BE2C (cell line): ENCODE data around the gene ATP11A.

Experiments used
- DNase-seq: peaks from one replicate; pipeline ENCODE4 v3.0.0-alpha.2; 2020
- H3K27me3 ChIP-seq: fragments of 250-450 bp; sonication (Bioruptor Pico); 2 replicates; pipeline ENCODE4 v1.5.1; 2020; ENCODE audit warnings: mild to moderate bottlenecking
- H3K36me3 ChIP-seq: fragments of 250-450 bp; sonication (Bioruptor Pico); 2 replicates; pipeline ENCODE4 v1.5.1; 2020; ENCODE audit warnings: mild to moderate bottlenecking
- H3K4me1 ChIP-seq: fragments of 250-450 bp; sonication (Bioruptor Pico); 2 replicates; pipeline ENCODE4 v1.5.1; 2020
- H3K4me3 ChIP-seq: 2 replicates; pipeline ENCODE4 v1.5.1; 2011; ENCODE audit warnings: low read depth, low read length
- H3K9me3 ChIP-seq: fragments of 250-450 bp; sonication (Bioruptor Pico); 2 replicates; pipeline ENCODE4 v1.5.1; 2020
- TF ChIP-seq, protein P1 (sequence below): IDR thresholded peaks from 2 replicates; pipeline ENCODE4 v1.5.1; 2012; ENCODE audit warnings: mild to moderate bottlenecking, low read depth, low read length

The ATP11A gene

DNA sequence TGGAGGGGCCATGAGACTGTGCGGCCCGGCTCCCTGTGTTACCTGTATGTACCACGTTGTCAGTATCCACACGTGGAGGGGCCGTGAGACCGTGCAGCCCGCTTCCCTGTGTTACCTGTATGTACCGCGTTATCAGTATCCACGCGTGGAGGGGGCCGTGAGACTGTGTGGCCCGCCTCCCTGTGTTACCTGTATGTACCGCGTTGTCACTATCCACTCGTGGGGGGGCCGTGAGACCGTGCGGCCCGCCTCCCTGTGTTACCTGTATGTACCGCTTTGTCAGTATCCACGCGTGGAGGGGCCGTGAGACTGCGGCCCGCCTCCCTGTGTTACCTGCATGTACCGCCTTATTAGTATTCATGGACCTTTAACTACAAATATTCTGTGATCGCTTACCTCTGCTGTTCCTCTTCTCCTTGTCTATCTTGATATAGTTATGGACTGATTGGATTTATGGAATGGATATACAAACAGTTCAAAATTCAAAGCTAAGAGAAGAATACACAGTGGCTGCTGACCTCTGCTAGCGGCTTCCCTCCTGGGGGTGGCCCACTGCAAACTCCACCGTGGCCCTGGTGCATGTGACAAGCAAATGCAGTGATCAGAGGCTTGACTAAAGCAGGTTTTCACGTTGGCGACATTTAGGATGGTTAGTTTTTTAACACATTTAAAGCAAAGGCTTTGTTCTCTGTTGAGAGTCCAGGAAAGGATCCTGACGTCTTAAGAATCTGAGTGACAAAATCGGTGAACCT lies 38.7 kb downstream of the ATP11A start:
- TF ChIP-seq, protein P1, sequence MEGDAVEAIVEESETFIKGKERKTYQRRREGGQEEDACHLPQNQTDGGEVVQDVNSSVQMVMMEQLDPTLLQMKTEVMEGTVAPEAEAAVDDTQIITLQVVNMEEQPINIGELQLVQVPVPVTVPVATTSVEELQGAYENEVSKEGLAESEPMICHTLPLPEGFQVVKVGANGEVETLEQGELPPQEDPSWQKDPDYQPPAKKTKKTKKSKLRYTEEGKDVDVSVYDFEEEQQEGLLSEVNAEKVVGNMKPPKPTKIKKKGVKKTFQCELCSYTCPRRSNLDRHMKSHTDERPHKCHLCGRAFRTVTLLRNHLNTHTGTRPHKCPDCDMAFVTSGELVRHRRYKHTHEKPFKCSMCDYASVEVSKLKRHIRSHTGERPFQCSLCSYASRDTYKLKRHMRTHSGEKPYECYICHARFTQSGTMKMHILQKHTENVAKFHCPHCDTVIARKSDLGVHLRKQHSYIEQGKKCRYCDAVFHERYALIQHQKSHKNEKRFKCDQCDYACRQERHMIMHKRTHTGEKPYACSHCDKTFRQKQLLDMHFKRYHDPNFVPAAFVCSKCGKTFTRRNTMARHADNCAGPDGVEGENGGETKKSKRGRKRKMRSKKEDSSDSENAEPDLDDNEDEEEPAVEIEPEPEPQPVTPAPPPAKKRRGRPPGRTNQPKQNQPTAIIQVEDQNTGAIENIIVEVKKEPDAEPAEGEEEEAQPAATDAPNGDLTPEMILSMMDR: no peak
- no peaks in the 10 kb centered on the region; the same call in 1 of the 2 replicates for H3K36me3 ChIP-seq
- H3K4me3 ChIP-seq: no peak overlapping the region
- H3K27me3 ChIP-seq: no peaks in the 10 kb centered on the region
- no peaks in the 10 kb centered on the region for H3K9me3 ChIP-seq
- no peak for DNase-seq
- peaks cover 18% of the 10 kb centered on the region for H3K4me1 ChIP-seq

- H3K27me3 ChIP-seq: no peaks in the 10 kb centered on the region
- H3K4me3 ChIP-seq: no peak overlapping the region
- H3K4me1 ChIP-seq: peaks cover 24% of the 10 kb centered on the region
- no peak for DNase-seq
- H3K9me3 ChIP-seq: no peaks in the 10 kb centered on the region
- H3K36me3 ChIP-seq: no peaks in the 10 kb centered on the region; the same call in 1 of the 2 replicates
- TF ChIP-seq, protein P1: no peak
Observed at GRCh38 chr13:112729408-112729807, 39.6 kb downstream of the ATP11A start.

DNA sequence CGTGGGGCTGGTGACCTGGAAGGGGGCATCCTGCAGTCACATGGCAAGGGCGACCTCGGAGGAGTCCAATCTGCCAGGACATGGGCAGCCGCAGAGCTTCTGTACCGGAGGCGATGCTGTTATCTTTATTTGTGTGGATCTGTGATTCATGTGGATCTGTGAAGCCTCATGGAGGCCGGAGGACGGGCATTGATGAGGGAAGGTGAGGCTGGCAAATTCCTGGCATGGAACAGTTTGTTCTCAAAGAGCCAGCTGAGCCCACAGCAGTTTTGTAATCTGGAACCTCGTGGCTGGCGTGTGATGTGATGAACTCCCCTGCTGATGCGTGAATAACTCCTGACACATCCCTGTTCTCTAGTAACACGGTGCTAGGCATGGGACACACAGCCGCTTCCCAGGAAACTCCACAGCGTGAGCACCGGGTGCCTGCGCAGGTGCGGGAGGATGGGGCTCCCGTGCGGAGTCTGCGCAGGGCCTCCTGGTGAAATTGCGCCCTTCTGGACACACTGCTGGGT lies 40.4 kb downstream of the ATP11A start:
- H3K27me3 ChIP-seq: no peaks in the 10 kb centered on the region
- TF ChIP-seq, protein P1: no peak
- no peaks in the 10 kb centered on the region; the same call in 1 of the 2 replicates for H3K36me3 ChIP-seq
- DNase-seq: no peak
- H3K9me3 ChIP-seq: no peaks in the 10 kb centered on the region
- H3K4me1 ChIP-seq: peaks cover 24% of the 10 kb centered on the region
- no peak overlapping the region for H3K4me3 ChIP-seq

DNA sequence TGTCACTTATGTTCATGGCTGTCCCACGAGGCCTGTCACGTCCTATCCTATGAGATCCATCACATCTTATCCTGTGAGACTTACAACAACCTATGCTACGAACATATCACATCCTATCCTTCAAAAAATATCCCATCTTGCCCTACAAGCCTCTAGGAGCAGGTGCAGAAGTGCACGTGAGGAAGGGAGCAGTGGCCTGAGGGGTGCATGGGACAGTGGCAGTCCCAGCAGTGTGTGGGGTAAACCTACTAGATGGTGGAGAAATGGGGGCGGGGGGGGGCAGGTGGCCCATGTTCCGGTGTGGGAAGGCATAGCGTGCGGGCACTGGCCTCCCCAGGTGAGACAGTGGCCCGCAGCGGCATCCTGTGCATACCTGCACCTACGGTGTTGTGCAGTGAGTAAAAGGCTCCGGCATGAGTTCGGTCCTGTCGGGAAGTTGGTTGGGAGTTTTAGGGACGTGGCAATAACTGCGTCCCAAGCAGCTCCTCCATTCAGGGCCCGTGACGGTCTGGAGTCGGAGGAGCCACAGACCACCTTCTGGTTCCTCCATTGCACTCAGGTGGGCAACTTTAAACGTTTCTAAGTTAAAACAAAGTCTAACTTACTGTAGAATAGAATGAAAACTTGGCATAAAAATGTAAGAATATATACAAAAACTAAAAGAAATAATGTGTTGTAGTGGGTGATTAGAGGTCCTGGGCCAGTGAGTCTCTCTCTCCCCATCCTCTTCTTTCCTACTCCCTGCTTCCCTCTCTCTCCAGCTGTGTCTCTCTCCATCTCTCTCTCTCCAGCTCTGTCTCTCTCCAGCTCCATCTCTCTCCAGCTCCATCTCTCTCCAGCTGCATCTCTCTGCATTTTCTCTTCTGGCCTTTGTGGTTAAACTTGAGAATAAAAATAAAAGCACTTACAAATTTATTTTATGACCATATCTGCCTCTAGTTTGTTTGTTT lies 42.1 kb downstream of the ATP11A start:
- Histone ChIP-seq H3K36me3 (no peaks in the 10 kb centered on the region; the same call in 1 of the 2 replicates), H3K4me3 (no peak overlapping the region), H3K27me3 (no peaks in the 10 kb centered on the region), H3K4me1 (peaks cover 13% of the 10 kb centered on the region), H3K9me3 (no peaks in the 10 kb centered on the region)
- TF ChIP-seq, protein P1: no peak
- DNase-seq: no peak

GRCh38 chr13:112732679-112733078 lies 42.8 kb downstream of the ATP11A start:
- Histone ChIP-seq H3K9me3 (no peaks in the 10 kb centered on the region), H3K4me1 (peaks cover 13% of the 10 kb centered on the region), H3K36me3 (no peaks in the 10 kb centered on the region; the same call in 1 of the 2 replicates), H3K4me3 (no peak overlapping the region), H3K27me3 (no peaks in the 10 kb centered on the region)
- TF ChIP-seq, protein P1: no peak
- no peak for DNase-seq
